NCI-H1105 treated with DMSO at 0.1 percent for 48 hours (cell line): ENCODE data around the gene TMEM270.
"Not testable (repeated sequence)": the region's sequence is repeated elsewhere in the genome, so short reads cannot be mapped to it uniquely, and the experiment has no call there.

Experiments
- DNase-seq: peaks from one replicate; lab custom pipeline; 2025; lab: John Stamatoyannopoulos, UW

TMEM270 gene

GRCh38 chr7:73861305-73861704 is 346 bp downstream of the TMEM270 start:
- DNase-seq = no peak

- no peak for DNase-seq
Observed at GRCh38 chr7:73864981-73865711, 4.2 kb downstream of the TMEM270 start.

GRCh38 chr7:73865738-73866445 is 4.9 kb downstream of the TMEM270 start:
- DNase-seq = peak; percentile 13

- no peak for DNase-seq
Observed at GRCh38 chr7:73866446-73866767, 5.4 kb downstream of the TMEM270 start.

- DNase-seq = no peak
Observed at GRCh38 chr7:73869011-73869798, 8.2 kb downstream of the TMEM270 start.

- DNase-seq = no peak
Observed at GRCh38 chr7:73870041-73870492, 9.1 kb downstream of the TMEM270 start.

GRCh38 chr7:73871163-73872011 is 10.4 kb downstream of the TMEM270 start:
- DNase-seq = no peak

- DNase-seq = no peak
Observed at GRCh38 chr7:73872056-73872908, 11.3 kb downstream of the TMEM270 start.

GRCh38 chr7:73876361-73876760 is 15.4 kb downstream of the TMEM270 start:
- DNase-seq = no peak

- no peak for DNase-seq
Observed at GRCh38 chr7:73876973-73877372, 16.0 kb downstream of the TMEM270 start.

- no peak for DNase-seq
Observed at GRCh38 chr7:73879977-73880681, 19.2 kb downstream of the TMEM270 start.

GRCh38 chr7:73880755-73881328 is 19.9 kb downstream of the TMEM270 start:
- no peak for DNase-seq

GRCh38 chr7:73881352-73882046 is 20.5 kb downstream of the TMEM270 start:
- no peak for DNase-seq

GRCh38 chr7:73882047-73882402 is 21.1 kb downstream of the TMEM270 start:
- no peak for DNase-seq

- not testable (repeated sequence) for DNase-seq
Observed at GRCh38 chr7:73884867-73885422, 24.0 kb downstream of the TMEM270 start.

GRCh38 chr7:73885433-73885974 is 24.5 kb downstream of the TMEM270 start:
- DNase-seq = no peak

- no peak for DNase-seq
Observed at GRCh38 chr7:73885975-73886798, 25.2 kb downstream of the TMEM270 start.

- DNase-seq = no peak
Observed at GRCh38 chr7:73887762-73888161, 26.8 kb downstream of the TMEM270 start.
